HG02642 (cell line): ENCODE data around the gene CHST15.

Source experiments
- ATAC-seq: cut with Tn5 transposase; IDR thresholded peaks from one replicate; pipeline ENCODE4 v1.9.1; 2021; ENCODE audit warnings: mild to moderate bottlenecking; ENCODE audit not compliant: unreplicated experiment, poor library complexity

The CHST15 gene

GRCh38 chr10:124125305-124126116 is 32.1 kb upstream of the CHST15 start:
- ATAC-seq, result no peak

GRCh38 chr10:124124769-124125161 is 31.4 kb upstream of the CHST15 start:
- ATAC-seq, result no peak

DNA sequence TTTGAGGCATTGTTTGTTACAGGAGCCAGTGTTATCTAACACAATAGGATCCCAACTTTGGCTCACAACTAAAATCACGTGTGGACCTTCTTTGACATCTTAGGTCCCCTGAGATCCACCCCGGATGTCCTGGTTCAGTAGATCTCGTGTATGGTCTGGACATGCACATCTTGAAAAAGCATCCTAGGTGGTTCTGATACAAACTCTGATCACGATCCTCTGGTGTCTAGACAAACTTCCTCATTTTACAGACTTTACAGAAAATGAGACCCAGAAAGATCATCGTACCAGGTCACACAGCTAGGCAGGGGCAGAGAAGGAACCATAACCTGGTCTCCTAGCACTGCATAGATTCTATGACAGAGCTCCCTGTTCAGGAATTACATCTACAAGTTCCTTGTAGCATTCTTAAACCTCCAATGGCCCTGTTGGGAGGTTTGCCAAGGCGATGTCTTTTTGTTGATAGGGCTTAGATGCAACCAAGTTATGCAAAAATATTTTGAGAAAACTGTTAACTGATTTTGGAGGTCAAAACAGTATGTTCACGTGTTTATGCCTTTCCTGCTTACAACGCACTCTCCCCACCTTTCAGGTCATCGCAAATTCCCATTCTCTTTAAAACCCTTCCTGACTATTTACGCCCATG is 30.8 kb upstream of the CHST15 start:
- ATAC-seq, result no peak

- ATAC-seq, result no peak
Measured at GRCh38 chr10:124123156-124123555, 29.8 kb upstream of the CHST15 start.

DNA sequence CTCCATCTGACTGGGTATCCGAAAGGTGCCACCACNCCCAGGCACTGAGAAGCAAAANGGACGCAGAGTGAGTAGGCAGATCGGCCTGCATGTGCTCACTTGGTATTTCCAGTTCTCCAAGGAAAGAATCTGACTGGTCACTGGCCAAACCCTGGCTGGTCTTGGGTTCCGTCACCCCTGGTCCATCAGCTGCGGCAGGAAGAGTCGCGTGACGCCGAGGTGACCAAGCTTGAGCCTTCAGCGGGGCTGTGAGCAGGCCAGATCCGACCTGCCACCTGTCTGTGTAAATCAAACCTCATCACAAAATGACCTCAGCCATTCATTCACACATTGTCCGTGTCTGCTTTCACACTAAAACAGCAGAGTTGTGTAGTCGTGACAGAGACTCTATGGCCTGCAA is 28.8 kb upstream of the CHST15 start:
- ATAC-seq, result no peak

DNA sequence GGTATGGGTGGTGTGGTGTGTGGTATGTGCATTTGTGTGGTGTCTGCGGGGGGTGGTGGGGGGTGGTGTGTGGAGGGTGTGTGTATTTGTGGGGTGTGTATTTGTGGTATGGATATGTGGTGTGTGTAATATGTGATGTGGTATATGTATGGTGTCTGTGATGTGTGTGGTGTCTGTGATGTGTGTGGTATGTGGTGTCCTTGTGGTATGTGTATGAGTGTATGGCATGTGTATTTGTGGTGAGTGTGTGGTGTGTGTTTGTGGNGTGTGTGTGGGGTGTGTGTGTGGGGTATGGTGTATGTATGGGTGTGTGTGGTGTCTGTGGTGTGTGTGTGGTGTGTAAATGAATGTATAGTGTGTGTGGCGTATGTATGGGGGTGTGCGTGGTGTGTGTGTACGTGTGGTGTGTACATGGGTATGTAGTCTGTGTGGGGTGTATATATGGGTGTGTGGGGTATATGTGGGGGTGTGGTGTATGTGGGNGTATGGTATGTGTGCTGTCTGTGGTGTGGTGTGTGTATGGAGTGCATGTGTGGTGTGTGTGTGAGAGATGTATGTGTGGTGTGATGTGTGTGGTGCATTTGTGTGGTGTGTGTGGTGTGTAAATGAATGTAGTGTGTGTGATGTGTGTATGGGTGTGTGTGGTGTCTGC is 27.1 kb upstream of the CHST15 start:
- ATAC-seq, result no peak

- no peak for ATAC-seq
Measured at GRCh38 chr10:124119946-124120345, 26.5 kb upstream of the CHST15 start.

- no peak for ATAC-seq
Measured at GRCh38 chr10:124119216-124119615, 25.8 kb upstream of the CHST15 start.

- ATAC-seq, result no peak
Measured at GRCh38 chr10:124117833-124118232, 24.4 kb upstream of the CHST15 start.

- ATAC-seq, result no peak
Measured at GRCh38 chr10:124117511-124117785, 24.1 kb upstream of the CHST15 start.

GRCh38 chr10:124116771-124117510 is 23.5 kb upstream of the CHST15 start:
- no peak for ATAC-seq

GRCh38 chr10:124114696-124115095 is 21.3 kb upstream of the CHST15 start:
- ATAC-seq, result no peak

GRCh38 chr10:124112891-124113580 is 19.6 kb upstream of the CHST15 start:
- ATAC-seq, result no peak

DNA sequence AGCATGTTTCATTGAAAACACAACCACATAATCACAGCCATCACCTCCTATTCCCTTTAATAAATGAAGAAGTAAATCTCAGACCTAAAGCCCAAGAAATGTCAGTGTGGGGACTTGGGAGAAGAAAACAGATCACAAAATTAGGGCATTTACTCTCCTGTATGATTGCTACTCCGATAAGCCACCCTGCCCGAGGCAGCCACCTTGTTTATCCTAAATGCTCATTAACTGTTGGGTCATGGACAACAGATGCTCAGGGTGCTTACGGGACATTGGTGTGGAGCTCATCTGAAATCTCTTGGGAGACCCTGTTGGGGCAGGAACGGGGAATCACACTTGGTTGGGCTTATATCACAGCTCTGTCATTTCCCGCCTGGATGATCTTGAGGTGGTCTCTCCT is 17.5 kb upstream of the CHST15 start:
- no peak for ATAC-seq

- ATAC-seq, result no peak
Measured at GRCh38 chr10:124109261-124109660, 15.9 kb upstream of the CHST15 start.

DNA sequence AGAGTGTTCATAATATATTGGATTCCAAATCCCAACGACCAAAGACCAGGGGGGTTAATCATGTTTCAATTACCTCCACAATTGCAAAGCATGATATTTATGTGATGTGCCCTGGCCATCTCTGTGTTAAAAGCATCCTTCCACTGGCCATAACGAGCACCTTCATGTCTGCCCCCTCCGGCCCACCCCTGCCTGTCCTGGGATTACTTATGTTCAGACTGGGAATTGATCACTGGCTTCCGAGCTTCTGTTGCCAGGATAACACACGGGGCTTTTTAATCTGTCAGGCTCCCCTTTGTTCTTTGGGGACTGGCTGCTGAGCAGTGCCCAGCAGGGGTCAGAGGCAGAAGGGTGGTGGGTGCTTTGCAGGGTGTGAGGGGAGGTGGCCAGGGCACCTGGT is 13.7 kb upstream of the CHST15 start:
- ATAC-seq, result no peak

- peak; percentile 79 for ATAC-seq
Measured at GRCh38 chr10:124106241-124106879, 13.0 kb upstream of the CHST15 start.

DNA sequence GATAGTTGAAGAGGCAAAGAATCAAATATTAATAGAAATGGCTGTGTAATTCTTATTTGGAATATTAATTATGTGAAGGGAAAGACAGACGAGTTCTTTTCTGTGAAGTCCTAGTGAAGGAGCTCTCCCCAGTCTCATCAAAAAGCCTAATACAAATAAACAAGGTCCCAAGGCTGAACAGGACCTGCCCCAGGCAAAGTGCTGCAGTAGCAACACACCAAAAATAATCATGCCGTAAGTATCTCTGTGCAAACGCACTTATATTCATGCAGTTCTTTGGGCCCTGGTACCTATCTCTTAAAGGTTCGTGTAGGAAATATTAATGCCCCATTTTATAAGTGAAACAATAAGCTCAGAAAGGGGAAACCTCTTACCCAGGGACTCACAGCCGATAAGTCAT is 12.2 kb upstream of the CHST15 start:
- ATAC-seq, result no peak

DNA sequence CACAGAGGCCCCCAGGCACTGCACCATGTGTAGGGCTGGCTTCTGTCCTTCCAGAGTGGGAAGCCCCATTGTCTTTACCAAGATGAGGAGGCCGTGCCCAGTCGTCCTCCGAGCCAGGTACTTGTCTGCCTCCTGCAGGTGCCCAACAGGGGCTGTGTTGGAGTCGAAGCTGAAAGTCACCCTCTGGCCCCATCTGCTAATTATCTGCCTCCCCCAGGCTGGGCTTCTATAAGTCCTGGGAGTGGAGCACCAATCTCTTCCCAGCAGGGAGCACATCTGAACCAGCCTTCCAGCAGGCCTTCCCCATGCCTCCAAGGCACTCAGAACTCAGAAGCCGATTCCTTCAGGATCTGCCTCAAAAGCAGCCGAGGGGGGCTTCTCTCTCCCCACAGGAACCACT is 11.6 kb upstream of the CHST15 start:
- ATAC-seq, result no peak

- ATAC-seq, result no peak
Measured at GRCh38 chr10:124104011-124104627, 10.7 kb upstream of the CHST15 start.
